Measurements from ENCODE around the gene GDA. TPM values are rescaled to one million over a fixed set of nuclear protein-coding genes. Genes with fewer than 3 reads are reported as not detected.
"Not testable (repeated sequence)": the region's sequence is repeated elsewhere in the genome, so short reads cannot be mapped to it uniquely, and the experiment has no call there.

Gene GDA
- polyA plus RNA-seq, 4 donors, result 33.1 to 210 (median 124) TPM

- no peak overlapping the region for H3K27ac ChIP-seq (ENCODE audit: low read depth in 1 of 3, low read length in 2 of 3)
- FAIRE-seq (no peak), DNase-seq (no peak)
- H3K4me1 ChIP-seq (ENCODE audit: control insufficient read depth in 3 of 3, insufficient read depth in 2 of 3, low read depth in 1 of 3, low read length in 2 of 3), result no peaks in the 10 kb centered on the region
- peaks cover 0 to 10% (median 9%) of the 10 kb centered on the region in 3 donors for H3K36me3 ChIP-seq (ENCODE audit: control insufficient read depth in 3 of 3, insufficient read depth in 2 of 3, low read depth in 1 of 3, low read length in 3 of 3)
- H3K27me3 ChIP-seq (ENCODE audit: control insufficient read depth in 3 of 3, insufficient read depth in 3 of 3, low read length in 3 of 3), result no peaks in the 10 kb centered on the region
- WGBS, 3 donors, result 75 to 82% (median 76%) methylated on average over 4 of the region's 4 CpGs
- no peak overlapping the region for H3K4me3 ChIP-seq (ENCODE audit: low read depth in 1 of 3, low read length in 3 of 3)
- no peaks in the 10 kb centered on the region for H3K9me3 ChIP-seq (ENCODE audit: control insufficient read depth in 2 of 2, insufficient read depth in 1 of 2, low read depth in 1 of 2, low read length in 1 of 2)
Observed at GRCh38 chr9:72255569-72255968, 106.3 kb downstream of the GDA start.

DNA sequence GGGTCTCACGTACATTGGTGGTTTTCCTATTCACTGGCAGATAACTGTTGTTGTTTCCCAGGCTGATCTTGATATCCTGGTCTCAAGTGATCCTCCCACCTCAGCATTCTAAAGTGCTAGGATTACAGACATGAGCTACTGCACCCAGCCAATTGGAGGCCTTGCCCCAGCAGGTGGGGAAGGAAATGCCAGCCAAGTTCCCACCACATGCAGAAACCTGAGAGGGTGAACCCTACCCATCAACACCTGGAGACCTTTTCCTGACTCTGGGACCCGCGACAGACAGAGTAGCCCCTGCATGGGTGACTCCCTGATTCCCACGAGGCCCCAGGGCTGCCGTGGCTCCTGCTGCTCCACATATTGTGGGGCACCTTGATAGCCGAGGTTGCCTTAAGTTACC, 107.7 kb downstream of the GDA start:
- WGBS, 3 donors, result 87 to 90% (median 89%) methylated on average over 6 of the region's 6 CpGs
- DNase-seq, result no peak
- Histone ChIP-seq H3K9me3 (ENCODE audit: control insufficient read depth in 2 of 2, insufficient read depth in 1 of 2, low read depth in 1 of 2, low read length in 1 of 2) (no peaks in the 10 kb centered on the region), H3K4me1 (ENCODE audit: control insufficient read depth in 3 of 3, insufficient read depth in 2 of 3, low read depth in 1 of 3, low read length in 2 of 3) (no peaks in the 10 kb centered on the region), H3K36me3 (ENCODE audit: control insufficient read depth in 3 of 3, insufficient read depth in 2 of 3, low read depth in 1 of 3, low read length in 3 of 3) (peaks cover 0 to 9% (median 4%) of the 10 kb centered on the region in 3 donors), H3K27me3 (ENCODE audit: control insufficient read depth in 3 of 3, insufficient read depth in 3 of 3, low read length in 3 of 3) (no peaks in the 10 kb centered on the region), H3K27ac (ENCODE audit: low read depth in 1 of 3, low read length in 2 of 3) (no peak overlapping the region), H3K4me3 (ENCODE audit: low read depth in 1 of 3, low read length in 3 of 3) (no peak overlapping the region)
- FAIRE-seq, result no peak

GRCh38 chr9:72257814-72258213, 108.6 kb downstream of the GDA start:
- H3K27me3 ChIP-seq (ENCODE audit: control insufficient read depth in 3 of 3, insufficient read depth in 3 of 3, low read length in 3 of 3), result no peaks in the 10 kb centered on the region
- FAIRE-seq (no peak), DNase-seq (no peak)
- no peak overlapping the region for H3K4me3 ChIP-seq (ENCODE audit: low read depth in 1 of 3, low read length in 3 of 3)
- 73 to 81% (median 76%) methylated on average over 3 of the region's 3 CpGs for WGBS, 3 donors
- no peak overlapping the region for H3K27ac ChIP-seq (ENCODE audit: low read depth in 1 of 3, low read length in 2 of 3)
- peaks cover 0 to 9% (median 4%) of the 10 kb centered on the region in 3 donors for H3K36me3 ChIP-seq (ENCODE audit: control insufficient read depth in 3 of 3, insufficient read depth in 2 of 3, low read depth in 1 of 3, low read length in 3 of 3)
- no peaks in the 10 kb centered on the region for H3K4me1 ChIP-seq (ENCODE audit: control insufficient read depth in 3 of 3, insufficient read depth in 2 of 3, low read depth in 1 of 3, low read length in 2 of 3)
- no peaks in the 10 kb centered on the region for H3K9me3 ChIP-seq (ENCODE audit: control insufficient read depth in 2 of 2, insufficient read depth in 1 of 2, low read depth in 1 of 2, low read length in 1 of 2)

GRCh38 chr9:72262063-72262462, 112.8 kb downstream of the GDA start:
- DNase-seq (peak in 1 of 2 donors; percentile 30), FAIRE-seq (no peak)
- H3K27ac ChIP-seq (ENCODE audit: low read depth in 1 of 3, low read length in 2 of 3), result no peak overlapping the region
- no peak overlapping the region for H3K4me3 ChIP-seq (ENCODE audit: low read depth in 1 of 3, low read length in 3 of 3)
- no peaks in the 10 kb centered on the region for H3K4me1 ChIP-seq (ENCODE audit: control insufficient read depth in 3 of 3, insufficient read depth in 2 of 3, low read depth in 1 of 3, low read length in 2 of 3)
- H3K27me3 ChIP-seq (ENCODE audit: control insufficient read depth in 3 of 3, insufficient read depth in 3 of 3, low read length in 3 of 3), result no peaks in the 10 kb centered on the region
- peaks cover 0 to 7% (median 0%) of the 10 kb centered on the region in 3 donors for H3K36me3 ChIP-seq (ENCODE audit: control insufficient read depth in 3 of 3, insufficient read depth in 2 of 3, low read depth in 1 of 3, low read length in 3 of 3)
- WGBS, 3 donors, result 31 to 54% (median 40%) methylated on average over 2 of the region's 2 CpGs
- H3K9me3 ChIP-seq (ENCODE audit: control insufficient read depth in 2 of 2, insufficient read depth in 1 of 2, low read depth in 1 of 2, low read length in 1 of 2), result no peaks in the 10 kb centered on the region

GRCh38 chr9:72263572-72263971, 114.3 kb downstream of the GDA start:
- no peaks in the 10 kb centered on the region for H3K36me3 ChIP-seq (ENCODE audit: control insufficient read depth in 3 of 3, insufficient read depth in 2 of 3, low read depth in 1 of 3, low read length in 3 of 3)
- whole genome bisulfite sequencing, 3 donors, result 90 to 94% (median 93%) methylated on average over 1 of the region's 1 CpG
- DNase-seq, result no peak
- no peak overlapping the region for H3K27ac ChIP-seq (ENCODE audit: low read depth in 1 of 3, low read length in 2 of 3)
- H3K4me1 ChIP-seq (ENCODE audit: control insufficient read depth in 3 of 3, insufficient read depth in 2 of 3, low read depth in 1 of 3, low read length in 2 of 3), result no peaks in the 10 kb centered on the region
- no peak for FAIRE-seq
- no peaks in the 10 kb centered on the region for H3K27me3 ChIP-seq (ENCODE audit: control insufficient read depth in 3 of 3, insufficient read depth in 3 of 3, low read length in 3 of 3)
- no peak overlapping the region for H3K4me3 ChIP-seq (ENCODE audit: low read depth in 1 of 3, low read length in 3 of 3)
- no peaks in the 10 kb centered on the region for H3K9me3 ChIP-seq (ENCODE audit: control insufficient read depth in 2 of 2, insufficient read depth in 1 of 2, low read depth in 1 of 2, low read length in 1 of 2)

- FAIRE-seq, result no peak
- Histone ChIP-seq H3K27ac (ENCODE audit: low read depth in 1 of 3, low read length in 2 of 3) (no peak overlapping the region), H3K4me3 (ENCODE audit: low read depth in 1 of 3, low read length in 3 of 3) (no peak overlapping the region), H3K4me1 (ENCODE audit: control insufficient read depth in 3 of 3, insufficient read depth in 2 of 3, low read depth in 1 of 3, low read length in 2 of 3) (no peaks in the 10 kb centered on the region), H3K27me3 (ENCODE audit: control insufficient read depth in 3 of 3, insufficient read depth in 3 of 3, low read length in 3 of 3) (no peaks in the 10 kb centered on the region), H3K9me3 (ENCODE audit: control insufficient read depth in 2 of 2, insufficient read depth in 1 of 2, low read depth in 1 of 2, low read length in 1 of 2) (no peaks in the 10 kb centered on the region), H3K36me3 (ENCODE audit: control insufficient read depth in 3 of 3, insufficient read depth in 2 of 3, low read depth in 1 of 3, low read length in 3 of 3) (no peaks in the 10 kb centered on the region)
- 75 to 90% (median 83%) methylated on average over 3 of the region's 3 CpGs for WGBS, 3 donors
- DNase-seq, result no peak
Observed at GRCh38 chr9:72268961-72269360, 119.7 kb downstream of the GDA start.

GRCh38 chr9:72270359-72270758, 121.1 kb downstream of the GDA start:
- not testable (repeated sequence) for H3K27ac ChIP-seq (ENCODE audit: low read depth in 1 of 3, low read length in 2 of 3); FAIRE-seq; H3K4me1 ChIP-seq (ENCODE audit: control insufficient read depth in 3 of 3, insufficient read depth in 2 of 3, low read depth in 1 of 3, low read length in 2 of 3); DNase-seq; H3K36me3 ChIP-seq (ENCODE audit: control insufficient read depth in 3 of 3, insufficient read depth in 2 of 3, low read depth in 1 of 3, low read length in 3 of 3); H3K27me3 ChIP-seq (ENCODE audit: control insufficient read depth in 3 of 3, insufficient read depth in 3 of 3, low read length in 3 of 3); H3K4me3 ChIP-seq (ENCODE audit: low read depth in 1 of 3, low read length in 3 of 3); H3K9me3 ChIP-seq (ENCODE audit: control insufficient read depth in 2 of 2, insufficient read depth in 1 of 2, low read depth in 1 of 2, low read length in 1 of 2)
- 95 to 99% (median 97%) methylated on average over 3 of the region's 3 CpGs for WGBS, 3 donors

- Histone ChIP-seq H3K27ac (ENCODE audit: low read depth in 1 of 3, low read length in 2 of 3) (no peak overlapping the region), H3K9me3 (ENCODE audit: control insufficient read depth in 2 of 2, insufficient read depth in 1 of 2, low read depth in 1 of 2, low read length in 1 of 2) (no peaks in the 10 kb centered on the region), H3K27me3 (ENCODE audit: control insufficient read depth in 3 of 3, insufficient read depth in 3 of 3, low read length in 3 of 3) (no peaks in the 10 kb centered on the region), H3K4me1 (ENCODE audit: control insufficient read depth in 3 of 3, insufficient read depth in 2 of 3, low read depth in 1 of 3, low read length in 2 of 3) (no peaks in the 10 kb centered on the region), H3K36me3 (ENCODE audit: control insufficient read depth in 3 of 3, insufficient read depth in 2 of 3, low read depth in 1 of 3, low read length in 3 of 3) (no peaks in the 10 kb centered on the region), H3K4me3 (ENCODE audit: low read depth in 1 of 3, low read length in 3 of 3) (no peak overlapping the region)
- 43 to 46% (median 44%) methylated on average over 9 of the region's 9 CpGs for WGBS, 3 donors
- DNase-seq (peak; percentile 68 to 70), FAIRE-seq (peak; percentile 82)
Observed at GRCh38 chr9:72271613-72272478, 122.6 kb downstream of the GDA start.

DNA sequence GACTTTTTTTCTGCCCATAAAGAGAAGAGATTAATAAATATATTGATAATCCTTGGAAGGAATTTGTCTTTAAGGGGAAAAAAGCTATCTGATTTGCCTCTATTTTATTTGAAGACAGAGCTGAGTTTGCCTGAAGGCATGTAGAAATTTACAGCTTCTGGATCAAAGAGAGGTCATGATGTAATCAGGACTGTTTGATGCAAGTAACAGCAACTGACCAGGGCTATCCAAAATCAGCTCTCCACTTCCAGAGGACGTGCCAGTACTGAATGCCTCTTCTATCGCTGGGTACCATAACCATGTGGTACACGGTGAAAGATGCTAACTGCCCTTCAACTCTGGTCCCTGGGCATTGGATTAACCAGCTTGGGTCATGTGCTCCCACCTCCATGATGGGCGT, 125.2 kb downstream of the GDA start:
- DNase-seq (no peak), FAIRE-seq (no peak)
- Histone ChIP-seq H3K4me3 (ENCODE audit: low read depth in 1 of 3, low read length in 3 of 3) (no peak overlapping the region), H3K36me3 (ENCODE audit: control insufficient read depth in 3 of 3, insufficient read depth in 2 of 3, low read depth in 1 of 3, low read length in 3 of 3) (no peaks in the 10 kb centered on the region), H3K27ac (ENCODE audit: low read depth in 1 of 3, low read length in 2 of 3) (no peak overlapping the region), H3K27me3 (ENCODE audit: control insufficient read depth in 3 of 3, insufficient read depth in 3 of 3, low read length in 3 of 3) (no peaks in the 10 kb centered on the region), H3K9me3 (ENCODE audit: control insufficient read depth in 2 of 2, insufficient read depth in 1 of 2, low read depth in 1 of 2, low read length in 1 of 2) (no peaks in the 10 kb centered on the region), H3K4me1 (ENCODE audit: control insufficient read depth in 3 of 3, insufficient read depth in 2 of 3, low read depth in 1 of 3, low read length in 2 of 3) (no peaks in the 10 kb centered on the region)
- 68 to 86% (median 75%) methylated on average over 4 of the region's 4 CpGs for WGBS, 3 donors
